K562 (cell line): ENCODE results near the gene PLAC1. TPM values are rescaled to one million over a fixed set of nuclear protein-coding genes. Genes with fewer than 3 reads are reported as not detected.

ENCODE experiments used
- DPF2 ChIP-seq: fragments of 450-650 bp; IDR thresholded peaks from 2 replicates; pipeline ENCODE4 v1.6.1; 2016
- E2F4 ChIP-seq: sonication (generic); formaldehyde crosslinking; IDR thresholded peaks from 2 replicates; pipeline ENCODE4 v1.8.0; 2022; ENCODE audit warnings: mild to moderate bottlenecking, low read depth, missing genetic modification reagents
- KDM1A ChIP-seq, 2 experiments: fragments of 450-650 bp; IDR thresholded peaks; 2 replicates each; pipeline ENCODE4 v1.6.1; 2016; ENCODE audit warnings: mild to moderate bottlenecking in 2 of 2
- TCF15 ChIP-seq: fragments of 250-450 bp; sonication (Bioruptor Pico); IDR thresholded peaks from 2 replicates; pipeline ENCODE4 v1.8.0; 2022; ENCODE audit warnings: moderate library complexity, mild to moderate bottlenecking, inconsistent platforms
- TCF7 ChIP-seq: sonication (generic); IDR thresholded peaks from 2 replicates; pipeline ENCODE4 v1.6.1; 2016; ENCODE audit warnings: antibody characterized with exemption, borderline replicate concordance
- polyA plus RNA-seq, 8 experiments: library from polyadenylated mRNA; depleted of rRNA in 4 of 8; stranded (reverse) in 5 of 8; unstranded in 3 of 8; fragments of >200 nt; fragmentation: Nextera tagmentation in 2 of 8; fragmentation: Illumina TruSeq in 1 of 8; extraction: Ambion mirVana in 2 of 8; extraction: Trizol in 1 of 8; gene quantifications; 2 replicates each; pipeline versions ENCODE4 v1.2.1 to v1.2.3, GENCODE V29; 2011 to 2014; ENCODE audit warnings: inconsistent platforms in 1 of 8, missing spikeins in 1 of 8
- total RNA-seq, 7 experiments: library from RNA; depleted of rRNA in 6 of 7; stranded (reverse); fragments of >200 nt in 6 of 7; fragmentation: Illumina TruSeq in 2 of 7; extraction: Trizol in 2 of 7; gene quantifications; 2 replicates each; pipeline versions ENCODE4 v1.2.1 to v1.2.3, GENCODE V29; 2011 to 2021; ENCODE audit warnings: low replicate concordance in 1 of 7
- TF ChIP-seq, protein P1 (sequence below), 2 experiments: fragments of 450-650 bp; IDR thresholded peaks; 2 replicates each; pipeline ENCODE4 v1.6.1; 2016; ENCODE audit warnings: mild to moderate bottlenecking in 2 of 2, borderline replicate concordance in 1 of 2, low read depth in 1 of 2, moderate library complexity in 1 of 2
- TF ChIP-seq, protein P2 (sequence below): fragments of 450-650 bp; IDR thresholded peaks from 2 replicates; pipeline ENCODE4 v1.6.1; 2018; ENCODE audit warnings: mild to moderate bottlenecking, low read depth; ENCODE audit not compliant: partially characterized antibody

Gene PLAC1
- total and polyA plus RNA-seq, 9 of the 15 experiments (the other 6 are each of a cell fraction or from before 2014, with no cell fraction given) = 0.82 to 9.1 (median 1.7) TPM

GRCh38 chrX:134625315-134625718, 33.0 kb downstream of the PLAC1 start (continued):
- TF ChIP-seq, protein P1, sequence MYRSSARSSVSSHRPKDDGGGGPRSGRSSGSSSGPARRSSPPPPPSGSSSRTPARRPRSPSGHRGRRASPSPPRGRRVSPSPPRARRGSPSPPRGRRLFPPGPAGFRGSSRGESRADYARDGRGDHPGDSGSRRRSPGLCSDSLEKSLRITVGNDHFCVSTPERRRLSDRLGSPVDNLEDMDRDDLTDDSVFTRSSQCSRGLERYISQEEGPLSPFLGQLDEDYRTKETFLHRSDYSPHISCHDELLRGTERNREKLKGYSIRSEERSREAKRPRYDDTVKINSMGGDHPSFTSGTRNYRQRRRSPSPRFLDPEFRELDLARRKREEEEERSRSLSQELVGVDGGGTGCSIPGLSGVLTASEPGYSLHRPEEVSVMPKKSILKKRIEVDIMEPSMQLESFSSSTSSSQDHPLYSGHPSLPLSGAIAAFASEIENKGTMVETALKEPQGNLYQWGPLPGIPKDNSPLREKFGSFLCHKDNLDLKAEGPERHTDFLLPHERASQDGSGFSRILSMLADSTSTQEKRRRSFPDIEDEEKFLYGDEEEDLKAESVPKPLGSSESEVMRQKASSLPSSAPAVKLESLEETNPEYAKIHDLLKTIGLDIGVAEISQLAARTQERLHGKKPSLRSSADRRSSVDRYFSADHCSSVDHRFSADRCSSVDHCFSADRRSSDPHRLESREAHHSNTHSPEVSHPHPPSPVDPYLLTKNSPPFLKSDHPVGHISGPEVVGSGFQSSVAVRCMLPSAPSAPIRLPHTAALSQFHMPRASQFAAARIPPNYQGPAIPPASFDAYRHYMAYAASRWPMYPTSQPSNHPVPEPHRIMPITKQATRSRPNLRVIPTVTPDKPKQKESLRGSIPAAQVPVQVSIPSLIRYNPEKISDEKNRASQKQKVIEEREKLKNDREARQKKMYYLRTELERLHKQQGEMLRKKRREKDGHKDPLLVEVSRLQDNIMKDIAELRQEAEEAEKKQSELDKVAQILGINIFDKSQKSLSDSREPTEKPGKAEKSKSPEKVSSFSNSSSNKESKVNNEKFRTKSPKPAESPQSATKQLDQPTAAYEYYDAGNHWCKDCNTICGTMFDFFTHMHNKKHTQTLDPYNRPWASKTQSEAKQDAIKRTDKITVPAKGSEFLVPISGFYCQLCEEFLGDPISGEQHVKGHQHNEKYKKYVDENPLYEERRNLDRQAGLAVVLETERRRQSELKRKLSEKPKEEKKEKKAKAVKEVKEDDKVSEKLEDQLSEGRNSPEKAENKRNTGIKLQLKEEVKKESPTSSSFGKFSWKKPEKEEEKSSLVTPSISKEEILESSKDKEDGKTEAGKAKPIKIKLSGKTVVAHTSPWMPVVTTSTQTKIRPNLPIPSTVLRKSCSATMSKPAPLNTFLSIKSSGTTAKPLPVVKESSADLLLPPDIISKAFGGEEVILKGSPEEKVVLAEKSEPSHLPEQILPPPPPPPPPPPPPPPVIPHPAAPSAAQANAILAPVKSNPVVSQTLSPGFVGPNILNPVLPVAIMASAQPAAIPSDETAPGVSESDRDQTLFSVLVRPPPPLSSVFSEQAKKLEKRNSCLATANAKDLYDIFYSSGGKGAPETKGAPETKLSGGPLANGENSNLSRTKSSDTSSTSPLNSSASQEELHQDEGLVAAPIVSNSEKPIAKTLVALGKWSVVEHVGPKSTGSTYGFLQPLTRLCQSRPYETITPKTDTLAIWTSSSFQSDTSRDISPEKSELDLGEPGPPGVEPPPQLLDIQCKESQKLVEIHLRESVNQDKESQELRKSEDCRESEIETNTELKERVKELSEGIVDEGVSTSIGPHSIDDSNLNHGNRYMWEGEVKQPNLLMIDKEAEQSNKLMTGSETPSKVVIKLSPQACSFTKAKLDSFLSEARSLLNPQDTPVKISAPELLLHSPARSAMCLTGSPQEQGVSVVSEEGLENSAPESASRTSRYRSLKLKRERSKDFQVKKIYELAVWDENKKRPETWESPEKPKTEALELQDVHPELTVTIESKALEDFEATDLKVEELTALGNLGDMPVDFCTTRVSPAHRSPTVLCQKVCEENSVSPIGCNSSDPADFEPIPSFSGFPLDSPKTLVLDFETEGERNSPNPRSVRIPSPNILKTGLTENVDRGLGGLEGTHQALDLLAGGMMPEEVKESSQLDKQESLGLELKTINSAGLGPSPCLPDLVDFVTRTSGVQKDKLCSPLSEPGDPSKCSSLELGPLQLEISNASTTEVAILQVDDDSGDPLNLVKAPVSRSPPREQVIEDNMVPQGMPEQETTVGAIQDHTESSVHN (IDR thresholded peaks at IDR 0.05; ENCODE audit: borderline replicate concordance in 1 of 2, low read depth in 1 of 2) = no peak
- TF ChIP-seq TCF15 (CRISPR knock-in tag) (no peak), KDM1A (IDR thresholded peaks at IDR 0.05) (no peak), DPF2 (no peak), TCF7 (no peak), E2F4 (CRISPR knock-in tag) (no peak)
- TF ChIP-seq, protein P2, sequence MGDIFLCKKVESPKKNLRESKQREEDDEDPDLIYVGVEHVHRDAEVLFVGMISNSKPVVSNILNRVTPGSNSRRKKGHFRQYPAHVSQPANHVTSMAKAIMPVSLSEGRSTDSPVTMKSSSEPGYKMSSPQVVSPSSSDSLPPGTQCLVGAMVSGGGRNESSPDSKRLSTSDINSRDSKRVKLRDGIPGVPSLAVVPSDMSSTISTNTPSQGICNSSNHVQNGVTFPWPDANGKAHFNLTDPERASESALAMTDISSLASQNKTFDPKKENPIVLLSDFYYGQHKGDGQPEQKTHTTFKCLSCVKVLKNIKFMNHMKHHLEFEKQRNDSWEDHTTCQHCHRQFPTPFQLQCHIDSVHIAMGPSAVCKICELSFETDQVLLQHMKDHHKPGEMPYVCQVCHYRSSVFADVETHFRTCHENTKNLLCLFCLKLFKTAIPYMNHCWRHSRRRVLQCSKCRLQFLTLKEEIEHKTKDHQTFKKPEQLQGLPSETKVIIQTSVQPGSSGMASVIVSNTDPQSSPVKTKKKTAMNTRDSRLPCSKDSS = no peak
